Measurements from ENCODE around the gene MON2.
"Not testable (repeated sequence)": the region's sequence is repeated elsewhere in the genome, so short reads cannot be mapped to it uniquely, and the experiment has no call there.

Gene MON2

DNA sequence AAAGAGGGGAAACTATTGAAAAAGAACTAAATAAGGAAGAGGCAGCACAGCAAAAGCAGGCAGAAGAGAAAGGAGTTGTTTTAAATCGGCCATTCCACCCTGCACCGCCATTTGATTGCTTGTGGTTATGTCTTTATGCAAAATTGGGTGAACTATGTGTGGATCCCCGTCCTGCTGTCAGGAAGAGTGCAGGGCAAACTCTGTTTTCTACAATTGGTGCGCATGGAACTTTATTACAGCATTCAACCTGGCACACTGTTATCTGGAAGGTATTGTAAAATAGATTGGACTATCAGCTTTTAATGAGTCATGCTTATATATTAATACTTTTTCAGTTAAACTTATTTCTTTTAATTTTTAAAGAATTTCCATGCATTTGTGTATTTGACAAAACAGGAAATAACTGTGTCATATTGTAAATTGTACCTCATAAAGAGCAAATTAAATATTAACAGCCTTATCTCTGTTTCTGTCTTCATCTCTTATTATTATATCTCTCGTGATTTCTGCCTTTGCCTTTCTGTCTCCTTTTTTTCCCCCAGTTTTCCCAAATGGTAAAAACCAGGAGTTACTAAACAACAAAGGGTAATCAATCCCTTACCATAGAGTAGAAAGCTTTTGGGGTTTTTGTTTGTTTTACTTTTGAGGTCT is 86.4 kb downstream of the MON2 start:
- no peak for DNase-seq (ENCODE audit: low read depth)

DNA sequence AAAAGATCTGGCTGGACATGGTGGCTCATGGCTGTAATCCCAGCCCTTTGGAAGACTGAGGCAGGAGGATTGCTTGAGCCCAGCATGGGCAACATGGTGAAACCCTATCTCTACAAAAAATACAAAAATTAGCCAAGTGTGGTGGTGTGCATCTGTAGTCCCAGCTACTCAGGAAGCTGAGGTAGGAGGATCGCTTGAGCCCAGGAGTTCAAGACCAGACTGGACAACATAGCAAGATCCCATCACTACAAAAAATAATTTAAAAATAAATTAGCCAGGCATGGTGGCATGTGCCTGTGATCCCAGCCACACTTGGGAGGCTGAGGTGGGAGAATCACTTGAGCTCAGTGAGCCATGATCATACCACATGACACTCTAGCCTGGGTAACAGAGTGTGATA is 92.7 kb downstream of the MON2 start:
- not testable (repeated sequence) for DNase-seq (ENCODE audit: low read depth)

DNA sequence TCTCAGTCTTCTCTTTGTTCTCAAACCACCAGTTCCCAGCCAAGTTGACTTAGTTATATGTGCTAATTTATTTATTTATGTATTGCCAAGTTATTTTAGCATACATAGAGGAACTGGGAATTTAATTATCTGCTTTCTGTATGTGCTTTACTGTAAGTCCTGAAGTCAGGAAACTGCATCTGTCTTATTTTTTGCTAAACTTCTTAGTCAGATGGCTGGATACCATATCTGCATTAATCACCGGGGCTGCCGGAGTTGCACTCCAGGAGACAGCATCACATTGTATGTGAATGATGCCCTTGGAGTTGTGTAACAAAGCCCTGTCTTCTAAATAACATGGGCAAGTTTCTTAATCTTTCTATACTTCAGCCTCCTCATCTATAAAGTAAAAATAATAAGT is 96.2 kb downstream of the MON2 start:
- peak; percentile 93 for DNase-seq (ENCODE audit: low read depth)

DNA sequence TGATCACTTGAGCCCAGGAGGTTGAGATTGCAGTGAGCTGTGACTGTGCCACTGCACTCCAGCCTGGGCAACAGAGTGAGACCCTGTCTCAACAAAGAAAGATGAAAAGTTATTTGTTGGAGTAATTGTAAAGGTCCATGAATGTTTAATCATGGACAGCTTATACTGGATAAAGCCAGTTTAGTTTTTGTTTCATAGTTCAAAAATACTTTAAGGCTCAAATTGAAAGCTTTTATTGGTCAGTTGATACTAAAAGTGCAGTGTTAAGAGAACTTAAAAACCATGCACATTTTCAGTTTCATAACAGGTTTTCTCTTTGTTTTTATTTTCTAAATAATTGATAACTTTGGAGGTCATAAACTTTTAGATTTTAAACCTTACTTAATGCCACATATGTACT is 108.4 kb downstream of the MON2 start:
- DNase-seq (ENCODE audit: low read depth), result no peak

DNA sequence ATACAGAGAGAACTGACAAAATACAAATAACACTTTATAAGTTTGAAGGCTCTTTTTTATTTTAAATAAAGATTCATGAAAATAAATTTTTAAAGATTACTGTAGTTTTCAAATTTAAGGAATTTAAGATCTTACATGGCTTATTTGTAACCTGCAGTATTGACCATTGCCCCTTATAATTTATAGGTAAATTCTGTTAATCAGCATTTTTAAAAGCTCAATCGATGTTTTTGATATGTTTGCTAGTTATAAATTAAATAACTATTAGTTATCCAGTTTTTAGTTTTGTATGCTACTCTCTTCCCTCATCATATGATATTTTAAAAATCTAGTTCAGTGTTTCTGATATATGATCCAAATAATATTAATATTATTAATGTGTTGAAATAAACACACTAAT is 109.9 kb downstream of the MON2 start:
- no peak for DNase-seq (ENCODE audit: low read depth)

DNA sequence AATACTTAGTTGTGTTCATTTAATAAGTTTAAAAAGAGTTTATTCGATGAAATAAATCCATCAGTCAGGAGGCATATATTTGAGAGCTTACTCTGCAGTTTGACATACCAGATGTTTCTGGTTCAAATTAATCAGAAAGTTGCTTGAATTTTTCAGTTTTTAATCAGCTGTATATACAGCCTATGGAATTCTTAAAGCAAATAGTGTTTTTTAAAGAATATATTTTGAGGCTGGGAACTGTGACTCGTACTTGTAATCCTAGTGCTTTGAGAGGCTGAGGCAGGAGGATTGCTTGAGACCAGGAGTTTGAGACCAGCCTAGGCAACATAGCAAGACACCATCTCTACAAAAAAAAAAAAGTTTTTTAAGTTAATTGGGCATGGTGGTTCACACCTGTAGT is 112.1 kb downstream of the MON2 start:
- DNase-seq (ENCODE audit: low read depth), result no peak

DNA sequence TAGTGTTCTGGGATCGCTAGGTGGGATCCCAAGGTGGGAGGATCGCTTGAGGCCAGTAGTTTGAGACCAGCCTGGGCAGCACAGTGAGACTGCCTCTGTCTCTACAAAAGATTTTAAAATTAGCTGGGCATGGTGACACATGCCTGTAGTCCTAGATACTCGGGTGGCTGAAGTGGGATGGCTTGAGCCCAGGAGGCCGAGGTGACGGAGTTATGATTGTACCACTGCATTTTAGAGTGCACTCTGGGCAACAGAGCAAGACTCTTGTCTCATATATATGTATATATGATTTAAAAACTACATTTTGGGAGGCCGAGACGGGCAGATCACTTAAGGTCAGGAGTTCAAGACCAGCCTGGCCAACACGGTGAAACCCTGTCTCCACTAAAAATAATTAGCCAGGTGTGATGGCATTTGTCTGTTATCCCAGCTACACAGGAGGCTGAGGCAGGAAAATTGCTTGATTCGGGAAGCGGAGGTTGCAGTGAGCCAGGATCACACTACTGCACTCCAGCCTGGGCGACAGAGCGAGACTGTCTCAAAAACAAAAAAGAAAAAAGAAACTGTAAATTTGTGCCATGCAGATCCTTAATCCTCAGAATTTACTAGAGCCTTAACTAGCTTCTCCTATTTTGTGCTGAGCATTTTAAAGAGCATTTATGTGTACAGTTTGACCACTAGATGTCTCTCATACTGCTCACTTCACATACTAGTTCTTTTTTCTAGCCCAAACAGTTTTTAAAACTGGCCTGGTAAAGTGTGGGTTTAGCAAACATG is 114.8 kb downstream of the MON2 start:
- peak; percentile 63 for DNase-seq (ENCODE audit: low read depth)

DNA sequence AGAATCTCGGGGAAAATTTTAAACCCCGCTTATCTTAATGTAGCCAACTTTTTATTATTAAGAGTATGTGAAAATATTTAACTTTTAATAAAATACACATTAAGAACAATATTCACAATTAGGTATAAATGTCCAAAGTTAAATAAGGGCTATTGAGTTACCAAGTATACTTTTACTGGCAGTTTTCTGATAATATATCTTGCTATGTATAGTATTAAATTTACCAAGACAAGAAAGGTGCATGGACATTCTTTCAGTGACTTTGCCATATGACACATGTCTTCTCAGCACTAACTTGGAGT is 115.4 kb downstream of the MON2 start:
- DNase-seq (ENCODE audit: low read depth), result no peak

DNA sequence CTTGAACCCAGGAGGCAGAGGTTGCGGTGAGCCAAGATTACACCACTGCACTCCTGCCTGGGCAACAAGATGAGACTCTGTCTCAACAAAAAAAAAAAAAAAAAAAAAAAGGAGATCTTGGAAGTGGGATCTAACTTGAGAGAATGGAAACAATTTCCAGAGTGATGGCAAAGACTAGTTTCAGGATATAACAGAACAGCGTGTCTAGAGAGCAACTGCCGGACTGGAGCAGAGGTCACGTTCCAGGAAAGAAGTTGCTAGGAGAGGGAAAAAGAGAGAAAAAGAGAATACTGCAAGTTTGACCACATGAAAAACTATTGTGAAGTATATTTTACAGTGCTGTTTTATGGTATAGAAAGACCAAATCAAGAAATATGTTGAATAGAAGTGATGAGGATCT is 118.0 kb downstream of the MON2 start:
- DNase-seq (ENCODE audit: low read depth), result no peak

DNA sequence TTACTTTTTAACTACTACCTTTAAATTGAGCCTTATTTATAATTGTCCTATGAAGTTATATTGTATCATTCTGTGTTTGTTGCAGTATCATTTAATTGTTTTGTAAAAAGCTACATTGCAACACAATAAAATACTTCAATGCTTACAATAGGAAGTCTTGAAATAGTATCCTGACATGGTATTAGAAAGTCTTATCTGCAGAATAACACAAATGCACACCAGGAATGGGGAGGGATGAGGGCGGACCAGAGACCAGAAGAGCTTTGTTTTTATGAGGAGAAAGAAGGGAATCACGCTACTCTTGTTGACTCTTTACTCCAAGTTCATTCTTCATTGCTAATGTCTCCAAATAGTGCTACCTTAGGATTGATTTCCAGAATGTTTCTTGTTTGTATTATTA is 120.2 kb downstream of the MON2 start:
- no peak for DNase-seq (ENCODE audit: low read depth)

DNA sequence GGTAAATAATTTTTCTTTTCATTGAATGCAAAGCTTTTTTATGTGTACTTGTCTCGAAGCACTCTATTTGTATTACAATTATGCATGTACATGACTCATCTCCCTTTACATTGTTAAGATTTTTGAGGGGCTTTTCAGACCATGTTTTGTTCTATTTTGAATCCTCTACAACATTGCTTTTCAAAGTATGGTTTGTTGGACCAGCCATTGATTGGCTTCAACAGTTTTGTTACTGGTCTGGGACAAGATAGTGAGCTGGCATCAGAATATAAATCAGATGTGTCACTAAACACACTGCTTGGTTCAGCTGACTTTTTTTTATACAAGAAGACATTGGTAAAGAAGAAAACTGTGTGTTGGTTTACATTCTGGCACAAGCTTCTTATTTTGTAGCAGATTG is 122.3 kb downstream of the MON2 start:
- peak; percentile 66 for DNase-seq (ENCODE audit: low read depth)

DNA sequence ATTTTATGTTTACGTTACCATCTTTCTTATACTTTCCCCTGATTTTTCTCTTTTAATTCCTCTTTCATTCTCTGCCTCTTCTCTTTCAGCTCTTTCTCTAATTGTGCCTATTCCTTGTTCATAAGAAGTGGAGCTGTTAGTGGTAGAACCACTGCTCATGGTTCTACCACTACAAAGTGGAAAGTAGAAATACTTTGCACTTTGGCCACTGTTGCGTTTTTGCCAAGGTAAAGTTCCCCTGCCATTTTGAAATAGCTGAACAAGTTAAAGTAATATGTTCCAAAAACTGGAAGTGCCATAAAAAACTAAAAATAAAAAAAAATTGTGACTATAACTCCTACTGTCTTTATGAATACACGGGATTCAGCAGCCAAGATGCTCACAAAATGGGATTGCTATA is 130.6 kb downstream of the MON2 start:
- DNase-seq (ENCODE audit: low read depth), result no peak

DNA sequence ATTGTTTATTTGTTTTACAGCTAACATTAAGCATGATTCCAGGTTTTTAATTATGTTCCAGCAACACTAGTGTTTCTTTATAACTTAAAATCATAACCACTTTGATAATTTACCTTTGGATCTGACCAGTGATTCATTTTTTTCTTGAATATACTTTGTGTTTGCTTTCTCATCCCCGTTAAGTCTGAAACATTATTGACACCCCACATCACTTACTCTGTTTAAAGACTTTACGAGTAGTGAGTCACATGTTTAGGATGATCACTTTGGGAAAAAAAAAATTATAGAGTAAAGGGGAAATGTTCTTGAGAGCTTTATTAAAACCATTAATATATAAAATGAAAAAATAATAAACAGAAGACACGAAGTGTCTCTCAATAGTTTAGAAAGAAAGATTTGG is 132.2 kb downstream of the MON2 start:
- no peak for DNase-seq (ENCODE audit: low read depth)

DNA sequence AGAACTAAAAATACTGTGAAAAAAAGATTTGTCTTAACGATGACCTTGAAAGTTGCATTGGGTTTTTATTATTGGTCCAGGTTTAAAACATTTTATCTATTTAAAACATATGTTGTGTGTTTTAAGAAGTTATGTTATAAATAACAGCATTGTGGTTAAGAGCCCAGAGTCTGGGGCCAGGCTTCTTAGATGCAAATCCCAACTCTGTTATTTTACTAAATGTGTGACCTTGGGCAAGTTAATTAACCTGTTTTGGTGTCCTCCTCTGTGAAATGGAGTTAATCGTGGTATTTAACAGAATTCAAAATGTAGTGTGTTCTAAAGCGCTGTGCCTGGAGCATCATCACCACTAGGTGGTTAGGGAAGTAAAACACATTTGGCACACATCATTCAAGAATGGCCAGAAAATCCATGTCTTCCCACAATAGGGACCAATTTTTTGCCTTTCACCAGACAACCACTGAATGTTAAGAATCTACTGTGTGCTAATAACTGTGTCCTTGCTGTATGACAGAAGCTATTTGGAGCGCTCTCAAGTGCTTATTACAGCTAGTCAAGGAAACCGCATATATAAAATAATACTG is 133.3 kb downstream of the MON2 start:
- no peak for DNase-seq (ENCODE audit: low read depth)

DNA sequence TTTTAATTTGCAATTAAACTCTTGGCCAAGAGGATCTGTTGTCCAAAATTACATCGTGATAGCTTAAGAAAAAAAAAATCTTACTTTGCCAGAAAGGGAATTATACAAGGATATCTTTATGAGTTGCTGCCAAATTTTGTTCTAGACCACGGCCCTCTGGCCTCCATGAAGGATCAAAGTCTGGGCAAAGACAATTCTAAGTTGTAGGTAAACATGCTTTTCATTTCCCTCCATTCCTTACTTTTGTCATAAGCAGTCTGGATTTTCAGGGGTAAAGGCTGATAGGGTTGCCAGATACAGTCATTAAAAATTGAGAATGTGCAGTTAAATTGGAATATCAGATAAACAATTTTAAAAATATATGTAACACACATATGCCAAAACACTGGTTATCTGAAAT is 135.1 kb downstream of the MON2 start:
- DNase-seq (ENCODE audit: low read depth), result no peak

DNA sequence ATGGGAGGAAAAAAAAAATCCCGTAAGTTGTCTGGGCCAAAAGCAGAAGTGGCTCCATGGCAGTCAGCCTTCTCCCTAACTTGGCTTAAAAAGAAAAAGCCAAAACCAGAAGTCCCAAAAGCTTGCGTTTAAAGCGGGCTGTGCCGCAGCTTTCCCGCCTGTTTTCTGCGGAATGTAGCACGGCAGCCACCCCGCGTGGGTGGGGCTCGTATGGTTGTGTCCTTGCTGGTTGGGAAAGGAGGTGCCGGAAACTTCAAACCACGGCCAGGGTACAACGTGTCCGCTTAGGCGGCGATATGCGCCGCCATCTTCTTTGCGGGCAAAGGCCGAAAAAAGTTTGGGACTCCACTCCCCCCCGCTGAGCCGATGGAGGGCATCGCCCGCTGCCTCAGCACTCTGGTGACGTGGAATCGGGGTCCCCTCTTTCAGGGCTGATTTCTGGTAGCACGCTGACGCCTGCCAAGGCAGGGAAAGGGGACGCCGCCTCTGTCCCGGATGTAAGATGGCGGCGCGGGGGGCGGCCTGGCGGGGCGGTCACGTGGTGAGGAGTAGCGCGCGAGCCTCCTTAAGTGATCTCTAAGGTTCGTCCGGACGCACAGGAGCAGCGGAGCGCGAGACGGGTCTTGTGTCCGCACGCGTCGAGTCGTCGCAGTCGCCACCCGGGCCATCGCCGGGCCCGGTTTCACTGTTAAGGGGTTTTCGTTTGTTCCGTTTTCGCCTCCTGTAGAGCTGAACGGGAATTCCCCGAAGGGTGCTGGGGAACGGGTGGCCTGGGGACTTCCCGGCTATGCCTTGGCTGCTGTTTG is 135.8 kb downstream of the MON2 start:
- peak; percentile 88 for DNase-seq (ENCODE audit: low read depth)

DNA sequence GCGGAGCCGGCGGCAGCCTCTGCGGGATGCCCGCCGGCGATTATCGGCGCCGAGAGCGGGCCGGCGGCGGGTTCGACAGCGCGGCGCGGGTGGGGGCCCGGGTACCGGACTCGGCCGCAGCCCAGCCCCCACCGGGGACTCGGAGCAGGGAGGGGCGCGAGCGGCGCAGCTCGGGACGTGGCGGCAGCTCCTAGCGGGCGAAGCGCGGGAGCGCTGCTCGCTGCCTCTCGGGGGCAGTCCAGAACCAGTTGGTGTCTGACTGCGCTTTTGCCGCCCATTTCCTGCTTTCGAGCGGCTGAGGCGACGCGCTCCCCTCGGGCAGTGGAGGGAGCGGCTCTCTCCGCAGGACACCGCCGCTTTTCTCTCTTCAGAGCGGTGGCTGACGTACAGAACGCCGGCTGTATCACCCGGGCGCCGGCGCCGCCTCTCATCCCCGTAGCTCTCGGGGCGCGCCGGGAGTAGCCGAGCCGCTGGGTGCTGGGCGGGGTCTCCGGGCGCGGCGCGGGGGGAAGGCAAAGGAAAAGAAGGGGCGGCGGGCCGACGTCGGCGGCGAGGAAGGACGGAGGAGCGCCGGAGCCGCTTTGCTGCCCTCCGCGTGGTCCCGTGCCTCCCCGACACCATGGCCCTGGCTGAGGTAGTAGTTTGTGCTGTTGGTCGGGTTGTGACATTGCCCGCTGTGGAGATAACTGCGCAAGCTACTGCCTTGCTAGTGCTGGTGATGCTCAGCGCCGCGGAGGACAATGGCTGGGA is 136.6 kb downstream of the MON2 start:
- DNase-seq (ENCODE audit: low read depth), result peak; percentile 86

DNA sequence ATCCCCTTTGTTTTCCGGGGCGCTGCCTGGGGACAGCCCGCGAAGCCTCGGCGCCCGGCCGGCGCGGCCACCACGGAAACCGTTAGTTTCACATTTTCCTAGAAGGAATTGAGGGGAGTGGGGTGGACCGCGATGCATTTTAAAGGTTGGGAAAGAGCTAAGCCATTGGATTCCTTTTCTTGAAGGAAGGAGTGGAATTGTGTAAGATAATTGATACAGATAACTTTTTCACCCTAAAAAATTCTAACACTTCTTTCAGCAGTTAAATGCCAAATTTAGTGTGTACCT is 137.1 kb downstream of the MON2 start:
- DNase-seq (ENCODE audit: low read depth), result no peak

DNA sequence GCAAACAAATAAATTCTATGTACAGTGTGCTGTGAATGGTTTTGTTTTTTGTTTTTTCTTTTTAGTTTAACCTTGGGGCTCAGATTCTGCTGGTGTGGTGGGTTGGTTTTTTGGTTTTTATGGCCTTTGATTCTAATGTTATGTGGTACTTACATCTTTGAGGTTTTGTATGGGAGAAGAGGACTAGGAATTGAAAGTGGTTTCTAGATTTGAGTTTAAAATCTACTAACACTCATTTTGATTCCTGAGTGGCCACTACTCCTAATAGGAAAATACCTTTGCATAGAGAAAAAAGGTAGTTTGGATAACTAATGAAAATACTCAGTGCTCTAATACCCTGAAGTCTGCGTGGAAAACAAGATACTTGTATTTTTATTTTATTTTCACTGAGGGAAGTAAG is 137.7 kb downstream of the MON2 start:
- DNase-seq (ENCODE audit: low read depth), result no peak

DNA sequence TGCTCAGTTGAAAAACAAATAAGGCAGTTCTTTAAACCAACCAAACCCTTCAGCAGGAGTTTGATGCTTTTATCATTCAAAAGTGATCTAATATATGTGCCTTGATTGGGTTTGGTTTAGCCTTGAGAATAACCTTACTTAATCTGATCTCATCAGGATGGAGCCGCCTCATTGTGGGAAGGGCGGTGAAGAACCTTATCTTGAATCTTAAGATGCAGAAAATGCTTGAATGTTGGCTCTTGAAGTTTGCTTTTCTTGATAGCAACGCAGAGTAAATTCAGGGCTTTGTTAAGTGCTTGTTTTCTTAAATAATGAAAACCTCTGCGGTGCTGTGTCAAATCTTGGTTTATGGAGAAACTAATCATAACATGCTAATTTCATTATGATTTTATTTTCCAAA is 138.2 kb downstream of the MON2 start:
- DNase-seq (ENCODE audit: low read depth), result peak; percentile 58

DNA sequence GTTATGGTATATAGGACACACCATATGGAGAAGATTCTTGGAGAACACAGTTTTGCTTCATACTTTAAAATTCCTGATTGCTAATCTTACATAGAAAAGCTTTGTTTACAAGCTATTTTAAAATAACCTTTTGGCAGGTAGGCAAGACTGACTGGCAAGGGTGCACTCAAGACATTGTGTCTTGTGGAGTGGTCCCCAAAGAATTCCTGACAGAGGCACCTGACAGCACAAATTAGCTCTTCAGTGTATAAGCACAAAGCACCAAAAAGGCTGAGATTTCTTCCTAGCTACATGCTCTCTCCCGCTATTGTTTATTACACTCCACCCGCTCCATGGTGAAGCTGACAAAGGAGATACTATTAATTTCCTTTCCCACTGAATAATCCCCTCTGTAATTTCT is 139.4 kb downstream of the MON2 start:
- no peak for DNase-seq (ENCODE audit: low read depth)

DNA sequence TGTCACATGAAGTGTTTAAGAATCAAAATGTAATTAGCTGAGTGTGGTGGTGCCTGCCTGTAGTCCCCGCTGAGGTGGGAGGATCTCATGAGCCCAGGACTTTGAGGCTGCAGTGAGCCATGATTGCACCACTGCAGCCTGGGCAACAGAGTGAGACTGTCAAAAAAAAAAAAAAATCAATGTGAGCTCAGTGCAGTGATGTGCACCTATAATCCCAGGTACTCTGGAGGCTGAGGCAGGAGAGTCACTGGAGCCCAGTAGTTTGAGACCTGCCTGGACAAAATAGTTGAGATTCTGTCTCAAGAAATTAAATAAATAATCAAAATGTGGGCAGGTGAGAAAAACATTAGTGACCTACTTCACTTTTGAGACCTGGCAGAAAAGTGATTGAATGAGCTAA is 140.0 kb downstream of the MON2 start:
- DNase-seq (ENCODE audit: low read depth), result no peak

DNA sequence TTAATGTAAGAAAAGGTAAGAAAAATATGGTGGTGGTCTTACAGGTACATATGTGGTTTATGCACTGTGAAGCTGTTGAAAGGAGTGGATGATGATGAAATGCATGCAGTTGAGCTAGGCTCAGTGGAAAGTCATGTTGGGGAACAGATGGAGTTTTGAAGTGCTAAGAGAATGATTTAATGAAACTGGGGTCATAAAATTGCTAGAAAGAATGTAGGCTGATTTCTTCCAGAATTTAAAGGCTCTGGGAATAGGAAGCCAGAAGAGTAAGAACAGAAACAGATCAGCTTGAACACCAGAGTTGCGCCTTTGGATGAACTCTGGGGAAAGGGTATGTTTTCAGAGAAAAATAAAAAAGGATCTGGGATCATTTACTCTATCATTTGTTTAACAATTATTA is 146.5 kb downstream of the MON2 start:
- no peak for DNase-seq (ENCODE audit: low read depth)
